GM19468 (cell line): ENCODE data around the gene DUS3L.

ENCODE experiments used
- ATAC-seq: cut with Tn5 transposase; IDR thresholded peaks from one replicate; pipeline ENCODE4 v1.9.1; 2021; ENCODE audit warnings: mild to moderate bottlenecking, moderate library complexity, moderate number of reproducible peaks; ENCODE audit not compliant: unreplicated experiment; ENCODE audit errors: extremely low read depth

Gene DUS3L

DNA sequence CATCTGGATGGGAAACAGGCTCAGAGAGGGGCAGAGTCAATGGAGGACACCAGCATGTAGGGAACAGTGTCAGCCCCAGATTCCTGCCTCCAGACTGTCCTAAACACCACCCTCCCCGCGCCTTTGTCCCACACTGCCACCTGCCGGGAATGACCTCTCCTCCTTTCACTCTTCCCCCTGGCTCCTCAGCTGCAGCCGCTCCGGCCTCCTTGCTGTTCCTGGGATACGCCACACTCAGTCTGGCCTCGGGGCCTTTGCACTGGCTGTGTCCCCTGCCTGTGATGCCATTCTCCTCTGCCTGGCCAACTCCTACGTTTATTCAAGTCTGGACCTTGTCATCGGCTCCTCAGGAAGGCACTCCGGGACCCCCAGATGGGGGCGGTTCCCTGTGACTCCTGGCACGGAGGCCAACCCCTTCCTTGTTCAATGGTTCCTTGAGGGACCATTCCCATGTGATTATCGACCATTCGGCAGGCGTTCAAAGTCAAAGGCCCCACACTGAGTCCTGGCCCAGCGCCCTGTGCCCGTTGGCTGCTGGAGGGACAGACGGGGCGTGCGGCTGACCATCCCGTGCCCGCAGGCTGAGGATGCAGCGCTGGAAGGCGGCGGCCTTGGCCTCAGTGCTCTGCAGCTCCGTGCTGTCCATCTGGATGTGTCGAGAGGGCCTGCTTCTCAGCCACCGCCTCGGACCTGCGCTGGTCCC is 32.8 kb upstream of the DUS3L start:
- ATAC-seq: no peak

GRCh38 chr19:5822181-5822844 is 31.4 kb upstream of the DUS3L start:
- ATAC-seq: no peak

GRCh38 chr19:5821521-5822180 is 30.7 kb upstream of the DUS3L start:
- no peak for ATAC-seq

DNA sequence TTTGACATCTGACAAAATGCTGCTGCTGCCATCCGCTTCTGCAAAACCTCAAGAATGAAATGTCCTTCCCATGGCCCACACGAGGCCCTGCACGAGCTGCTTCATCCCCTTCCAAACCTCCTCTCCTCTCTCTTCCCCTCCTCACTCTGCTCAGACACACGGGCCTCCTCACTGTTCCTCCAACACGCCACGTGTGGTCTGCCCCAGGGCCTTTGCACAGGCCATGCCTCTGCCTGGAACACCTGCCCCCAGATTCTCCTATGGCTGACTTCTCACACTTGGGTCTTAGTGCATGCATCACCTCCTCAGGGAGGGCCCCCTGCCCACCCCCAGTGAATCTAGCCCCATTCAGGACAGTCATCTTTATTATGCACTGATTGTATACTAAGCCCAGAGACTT is 29.8 kb upstream of the DUS3L start:
- no peak for ATAC-seq

- no peak for ATAC-seq
These were observed 27.6 kb upstream of the DUS3L start for GRCh38 chr19:5818594-5818993.

GRCh38 chr19:5817218-5817617 is 26.3 kb upstream of the DUS3L start:
- no peak for ATAC-seq

- ATAC-seq: no peak
These were observed 23.9 kb upstream of the DUS3L start for GRCh38 chr19:5814852-5815246.

GRCh38 chr19:5814123-5814851 is 23.3 kb upstream of the DUS3L start:
- no peak for ATAC-seq

DNA sequence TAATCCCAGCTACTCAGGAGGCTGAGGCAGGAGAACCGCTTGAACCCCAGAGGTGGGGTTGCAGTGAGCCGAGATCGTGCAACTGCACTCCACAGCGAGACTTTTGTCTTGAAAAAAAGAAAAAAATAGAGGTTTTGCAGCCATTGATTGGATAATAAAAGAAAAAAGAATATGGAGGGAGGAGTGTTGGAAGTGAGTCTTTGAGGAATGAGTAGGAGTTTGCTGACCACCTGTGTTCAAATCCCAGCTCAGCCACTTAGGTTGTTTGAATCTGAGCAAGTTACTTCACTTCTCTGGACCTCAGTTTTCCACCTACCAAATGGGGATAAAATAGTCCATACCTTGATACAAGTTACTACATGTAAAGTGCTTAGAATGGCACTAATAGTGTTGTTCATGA is 20.2 kb upstream of the DUS3L start:
- no peak for ATAC-seq

GRCh38 chr19:5809469-5809868 is 18.5 kb upstream of the DUS3L start:
- no peak for ATAC-seq

GRCh38 chr19:5809053-5809452 is 18.1 kb upstream of the DUS3L start:
- ATAC-seq: no peak

DNA sequence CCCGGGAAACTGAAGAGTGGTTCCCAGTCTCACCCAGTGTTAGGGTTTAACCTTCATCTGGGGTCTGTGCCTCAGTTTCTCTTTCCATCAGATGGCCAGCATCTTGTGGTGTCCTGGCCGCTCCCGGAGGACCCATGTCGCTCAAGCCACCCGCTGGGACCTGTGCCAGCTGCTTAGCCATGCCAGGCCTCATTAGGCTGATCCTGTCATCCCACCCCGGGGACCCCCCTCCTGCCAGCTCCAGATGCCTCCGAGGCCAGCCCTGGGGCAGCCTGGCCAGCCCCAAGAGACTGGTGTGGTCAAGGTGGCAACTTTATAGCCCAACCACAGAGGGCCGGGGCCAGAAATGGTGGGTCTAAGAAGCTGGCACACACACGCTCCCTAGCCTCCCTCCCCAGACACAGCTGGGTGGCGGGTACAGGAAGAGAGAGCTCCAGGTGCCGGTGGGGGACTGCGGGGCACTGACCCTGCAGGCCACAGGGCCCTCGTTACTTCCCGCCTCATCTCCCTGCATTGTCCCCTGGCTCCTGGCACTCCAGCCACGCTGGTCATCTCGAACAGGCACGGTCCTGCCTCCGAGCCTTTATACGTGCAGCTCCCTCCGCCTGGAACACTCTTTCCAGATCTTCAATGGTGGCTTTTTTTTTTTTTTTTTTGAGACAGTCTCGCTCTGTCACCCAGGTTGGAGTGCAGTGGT is 17.3 kb upstream of the DUS3L start:
- ATAC-seq: no peak

DNA sequence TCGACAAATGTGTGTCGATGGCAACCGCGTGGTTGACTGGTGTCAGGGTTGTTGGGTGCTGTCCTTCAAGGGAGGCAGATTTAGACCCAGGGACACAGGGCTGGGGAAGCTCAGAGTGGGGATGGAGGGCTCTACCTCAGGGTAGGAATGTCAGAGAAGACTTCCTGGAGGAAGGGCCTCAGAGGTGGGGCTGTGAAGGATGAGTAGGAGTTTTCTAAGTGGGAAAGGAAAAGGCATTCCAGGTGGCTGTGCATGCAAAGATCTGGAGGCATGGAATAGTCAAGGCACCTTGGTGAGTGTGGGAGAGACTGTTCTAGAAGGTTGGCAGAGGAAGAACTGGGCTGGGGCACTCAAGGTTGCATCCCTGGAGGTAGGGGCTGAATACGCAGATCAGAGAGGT is 15.9 kb upstream of the DUS3L start:
- no peak for ATAC-seq

DNA sequence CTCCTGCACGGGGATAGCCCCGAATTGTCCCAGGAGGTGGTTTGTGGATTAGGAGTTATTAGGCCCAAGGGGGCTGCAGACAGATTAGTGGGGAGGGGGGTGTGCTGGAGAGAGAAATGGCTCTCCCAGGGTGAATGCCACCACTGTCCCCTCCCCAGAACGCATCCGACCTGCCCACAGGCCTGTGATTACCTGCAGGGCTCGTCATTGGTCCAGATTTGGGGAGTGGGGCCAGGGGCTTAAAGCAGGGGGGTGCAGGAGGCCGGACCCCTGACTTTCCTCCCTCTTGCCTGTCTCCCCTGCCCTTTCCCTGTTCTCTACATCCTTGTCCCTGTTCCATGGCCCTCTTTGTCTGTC is 15.1 kb upstream of the DUS3L start:
- ATAC-seq: no peak

DNA sequence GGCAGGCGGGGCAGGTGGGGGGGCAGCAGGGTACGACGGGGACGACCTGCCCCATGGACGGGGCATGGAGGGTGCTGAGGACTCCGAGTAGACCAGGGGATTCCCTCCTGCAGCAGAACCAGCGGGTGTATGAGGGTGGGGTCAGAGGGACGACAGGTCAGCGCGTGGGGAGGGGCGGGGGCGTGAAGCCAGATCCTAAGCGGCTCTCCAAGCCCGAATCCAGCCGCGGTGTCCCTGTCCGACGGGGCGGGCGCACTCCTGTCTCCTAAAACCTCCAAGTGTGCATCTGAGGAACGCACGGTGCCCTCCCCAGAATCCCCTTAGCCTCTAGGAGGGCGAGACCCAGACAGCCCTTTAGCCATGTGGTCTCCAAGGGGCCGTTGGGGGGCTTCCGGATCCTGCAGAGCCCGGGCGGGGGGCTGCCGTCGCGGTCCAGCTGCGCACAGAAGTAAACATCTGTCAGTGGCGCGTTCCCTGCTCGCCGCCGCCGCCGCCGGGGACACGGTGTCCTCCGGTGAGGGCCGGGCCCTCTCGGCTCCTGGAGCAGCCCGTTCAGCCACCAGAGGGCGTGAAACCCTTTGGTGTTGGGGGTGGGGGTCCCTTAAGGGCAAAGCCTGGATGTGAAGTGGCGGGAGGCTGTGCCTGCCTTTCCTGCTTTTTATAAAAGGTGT is 14.6 kb upstream of the DUS3L start:
- ATAC-seq: no peak

DNA sequence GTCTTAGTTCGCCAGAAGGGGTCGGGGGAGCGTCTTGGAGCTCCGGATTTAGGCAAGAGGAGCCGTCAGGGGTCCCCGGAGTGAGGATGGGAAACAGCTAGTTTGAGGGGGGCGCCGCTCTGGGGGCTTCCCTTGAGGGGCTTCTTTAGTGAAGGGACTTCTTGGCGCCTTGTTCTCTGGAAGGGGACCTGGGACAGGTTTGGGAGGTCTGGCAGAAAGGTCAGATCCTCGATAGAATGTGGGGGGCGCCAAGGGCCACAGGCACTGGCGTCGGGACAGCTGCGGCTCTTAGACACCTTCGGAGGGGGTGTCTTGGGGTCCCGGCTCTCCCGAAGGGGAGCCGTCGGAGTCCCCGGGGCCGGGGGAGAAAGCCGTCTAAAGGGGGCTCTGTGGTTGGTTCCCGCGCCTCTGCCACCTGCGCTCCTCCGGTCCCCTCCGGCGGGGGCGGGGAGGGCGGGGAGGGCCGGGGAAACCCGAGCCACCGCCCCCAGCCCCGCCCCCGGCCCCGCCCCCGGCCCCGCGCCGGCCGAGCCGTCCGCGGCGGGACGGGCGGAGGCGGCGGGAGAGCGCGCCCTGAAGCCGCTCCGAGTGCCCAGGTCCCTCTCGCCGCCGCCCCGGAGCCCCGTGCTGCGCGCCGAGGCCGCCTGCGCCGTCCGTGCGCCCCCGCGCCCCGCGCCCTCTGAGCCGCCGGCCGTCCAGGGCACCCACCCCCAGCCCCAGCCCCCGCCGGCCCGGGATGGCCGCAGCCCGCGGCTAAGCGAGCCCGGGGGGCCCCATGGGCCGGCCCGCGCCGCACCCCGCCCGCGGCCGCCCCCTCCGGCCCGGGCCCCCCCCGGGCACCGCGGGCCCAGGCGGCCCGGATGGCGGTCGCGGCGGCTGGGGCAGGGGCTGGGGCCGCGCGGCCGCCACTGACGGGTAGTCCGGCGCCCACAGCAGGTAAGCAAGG is 13.8 kb upstream of the DUS3L start, which contains the start of gene NRTN:
Gene NRTN, plus strand, starts transcription at position 552 of the 946 bp plus-strand sequence. CDS start 19,099 bp downstream, outside the sequence.
- no peak for ATAC-seq

GRCh38 chr19:5803752-5804515 is 13.0 kb upstream of the DUS3L start:
- peak; percentile 60 for ATAC-seq

DNA sequence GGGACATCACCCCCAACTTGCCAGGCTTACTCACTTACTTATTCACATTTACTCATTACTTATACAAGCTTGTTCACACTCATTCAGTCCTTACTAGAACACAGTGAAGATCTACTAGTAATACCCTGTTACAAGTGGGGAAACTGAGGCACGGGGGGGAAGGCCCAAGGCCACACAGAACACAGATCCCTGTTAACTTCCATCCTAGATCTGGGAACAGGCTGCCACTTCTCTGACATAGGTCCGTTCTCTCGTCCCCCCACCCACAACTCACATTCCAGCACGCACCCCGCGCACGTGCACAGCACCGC is 12.4 kb upstream of the DUS3L start:
- ATAC-seq: no peak
